Colonic mucosa (tissue), 4 donors: ENCODE results near the gene ASF1A. TPM values are rescaled to one million over a fixed set of nuclear protein-coding genes. Genes with fewer than 3 reads are reported as not detected.
"Not testable (repeated sequence)": the region's sequence is repeated elsewhere in the genome, so short reads cannot be mapped to it uniquely, and the experiment has no call there.

ENCODE experiments used
- DNase-seq: peaks from one replicate; pipeline ENCODE4 v3.0.0-alpha.2; 2020
- H3K27ac ChIP-seq: fragments of 200-600 bp; one replicate; pipeline ENCODE4 v1.8.0; 2021
- H3K27me3 ChIP-seq: fragments of 200-600 bp; one replicate; pipeline ENCODE4 v1.8.0; 2021
- H3K36me3 ChIP-seq: fragments of 200-600 bp; one replicate; pipeline ENCODE4 v1.8.0; 2021
- H3K4me1 ChIP-seq: fragments of 200-600 bp; one replicate; pipeline ENCODE4 v1.8.0; 2021; ENCODE audit warnings: mild to moderate bottlenecking
- H3K4me3 ChIP-seq: fragments of 200-600 bp; one replicate; pipeline ENCODE4 v1.8.0; 2021
- H3K9ac ChIP-seq, 2 donors: one replicate each; pipeline ENCODE4 v1.7.0; 2013; ENCODE audit warnings: control low read depth in 2 of 2, low read depth in 2 of 2, low read length in 2 of 2
- H3K9me3 ChIP-seq: fragments of 200-600 bp; one replicate; pipeline ENCODE4 v1.8.0; 2021
- CTCF ChIP-seq: fragments of 200-600 bp; IDR thresholded peaks from one replicate; pipeline ENCODE4 v1.8.0; 2022; ENCODE audit warnings: antibody characterized with exemption, mild to moderate bottlenecking
- intact Hi-C: fragments of 100-400 bp; cut with DNase I; formaldehyde crosslinking; loops from one replicate; pipeline ENCODE4 v1.14.1; 2022
- total RNA-seq, 2 donors: library from RNA; stranded (reverse); fragmentation: NEBNext Ultra II Directional in 1 of 2; extraction: Animal tissue kit (Norgen Biotek cat#: 25700) in 1 of 2; gene quantifications; one replicate each; pipeline ENCODE4 v1.2.1, GENCODE V29; 2021
- donor health status: healthy.
- donor health status: DM: no; HTN: no; CAD: no.
- donor health status: DM: no; HTN: no; CAD: no.

ASF1A gene
- total RNA-seq, 2 donors from 2014 or later = 17.7 to 20.4 TPM

GRCh38 chr6:118867181-118867580 lies 26.8 kb upstream of the ASF1A start:
- Histone ChIP-seq H3K27ac (no peak overlapping the region), H3K36me3 (no peaks in the 10 kb centered on the region), H3K9me3 (no peaks in the 10 kb centered on the region), H3K27me3 (no peaks in the 10 kb centered on the region), H3K9ac (no peak overlapping the region), H3K4me3 (no peak overlapping the region), H3K4me1 (no peaks in the 10 kb centered on the region)
- DNase-seq = no peak
- intact Hi-C loops = no loop called here
- no peak for TF ChIP-seq CTCF

DNA sequence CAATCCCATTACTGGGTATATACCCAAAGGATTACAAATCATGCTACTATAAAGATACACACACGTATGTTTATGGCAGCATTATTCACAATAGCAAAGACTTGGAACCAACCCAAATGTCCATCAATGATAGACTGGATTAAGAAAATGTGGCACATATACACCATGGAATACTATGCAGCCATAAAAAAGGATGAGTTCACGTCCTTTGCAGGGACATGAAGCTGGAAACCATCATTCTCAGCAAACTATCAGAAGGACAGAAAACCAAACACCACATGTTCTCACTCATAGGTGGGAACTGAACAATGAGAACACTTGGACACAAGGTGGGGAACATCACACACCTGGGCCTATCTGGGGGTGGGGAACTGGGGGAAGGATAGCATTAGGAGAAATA lies 25.1 kb upstream of the ASF1A start:
- intact Hi-C loops, H3K9ac ChIP-seq, H3K4me3 ChIP-seq, H3K9me3 ChIP-seq, H3K4me1 ChIP-seq, H3K27me3 ChIP-seq, H3K36me3 ChIP-seq, H3K27ac ChIP-seq, DNase-seq: not testable (repeated sequence)

DNA sequence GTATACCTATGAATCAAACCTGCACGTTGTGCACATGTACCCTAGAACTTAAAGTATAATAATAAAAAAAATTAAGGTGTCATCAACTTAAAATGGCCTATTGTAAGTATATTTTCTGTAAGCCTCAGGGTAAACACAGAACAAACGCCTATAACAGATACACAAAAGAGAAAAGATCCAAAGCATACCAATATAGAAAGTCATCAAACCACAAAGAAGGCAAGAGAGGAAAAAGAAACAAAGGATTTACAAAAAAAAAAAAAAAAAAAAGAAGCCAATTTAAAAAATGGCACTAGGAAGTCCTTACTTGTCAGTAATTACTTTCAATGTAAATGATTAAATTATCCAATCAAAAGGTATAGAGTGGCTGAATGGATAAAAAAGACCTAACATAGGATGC lies 24.6 kb upstream of the ASF1A start:
- Histone ChIP-seq H3K27me3 (no peaks in the 10 kb centered on the region), H3K36me3 (no peaks in the 10 kb centered on the region), H3K4me3 (no peak overlapping the region), H3K27ac (no peak overlapping the region), H3K9me3 (no peaks in the 10 kb centered on the region), H3K4me1 (no peaks in the 10 kb centered on the region), H3K9ac (no peak overlapping the region)
- intact Hi-C loops = no loop called here
- DNase-seq = no peak
- no peak for TF ChIP-seq CTCF

- no peaks in the 10 kb centered on the region for H3K36me3 ChIP-seq
- H3K4me1 ChIP-seq = no peaks in the 10 kb centered on the region
- TF ChIP-seq CTCF = no peak
- H3K27ac ChIP-seq = no peak overlapping the region
- no peak overlapping the region for H3K4me3 ChIP-seq
- no peak for DNase-seq
- H3K9me3 ChIP-seq = no peaks in the 10 kb centered on the region
- no peak overlapping the region for H3K9ac ChIP-seq
- H3K27me3 ChIP-seq = no peaks in the 10 kb centered on the region
- intact Hi-C loops = no loop called here
Observed at GRCh38 chr6:118869894-118870589, 23.9 kb upstream of the ASF1A start.

- Histone ChIP-seq H3K9me3 (no peaks in the 10 kb centered on the region), H3K27ac (no peak overlapping the region), H3K9ac (no peak overlapping the region), H3K4me1 (no peaks in the 10 kb centered on the region), H3K36me3 (no peaks in the 10 kb centered on the region), H3K27me3 (no peaks in the 10 kb centered on the region), H3K4me3 (no peak overlapping the region)
- TF ChIP-seq CTCF = no peak
- intact Hi-C loops = no loop called here
- no peak for DNase-seq
Observed at GRCh38 chr6:118871331-118871730, 22.6 kb upstream of the ASF1A start.

- intact Hi-C loops = no loop called here
- no peaks in the 10 kb centered on the region for H3K9me3 ChIP-seq
- no peaks in the 10 kb centered on the region for H3K27me3 ChIP-seq
- no peak overlapping the region for H3K27ac ChIP-seq
- no peak for TF ChIP-seq CTCF
- no peak for DNase-seq
- no peak overlapping the region for H3K9ac ChIP-seq
- H3K4me3 ChIP-seq = no peak overlapping the region
- no peaks in the 10 kb centered on the region for H3K4me1 ChIP-seq
- no peaks in the 10 kb centered on the region for H3K36me3 ChIP-seq
Observed at GRCh38 chr6:118872318-118872717, 21.6 kb upstream of the ASF1A start.
